ENCODE measurements around the gene YIF1B.

DNA sequence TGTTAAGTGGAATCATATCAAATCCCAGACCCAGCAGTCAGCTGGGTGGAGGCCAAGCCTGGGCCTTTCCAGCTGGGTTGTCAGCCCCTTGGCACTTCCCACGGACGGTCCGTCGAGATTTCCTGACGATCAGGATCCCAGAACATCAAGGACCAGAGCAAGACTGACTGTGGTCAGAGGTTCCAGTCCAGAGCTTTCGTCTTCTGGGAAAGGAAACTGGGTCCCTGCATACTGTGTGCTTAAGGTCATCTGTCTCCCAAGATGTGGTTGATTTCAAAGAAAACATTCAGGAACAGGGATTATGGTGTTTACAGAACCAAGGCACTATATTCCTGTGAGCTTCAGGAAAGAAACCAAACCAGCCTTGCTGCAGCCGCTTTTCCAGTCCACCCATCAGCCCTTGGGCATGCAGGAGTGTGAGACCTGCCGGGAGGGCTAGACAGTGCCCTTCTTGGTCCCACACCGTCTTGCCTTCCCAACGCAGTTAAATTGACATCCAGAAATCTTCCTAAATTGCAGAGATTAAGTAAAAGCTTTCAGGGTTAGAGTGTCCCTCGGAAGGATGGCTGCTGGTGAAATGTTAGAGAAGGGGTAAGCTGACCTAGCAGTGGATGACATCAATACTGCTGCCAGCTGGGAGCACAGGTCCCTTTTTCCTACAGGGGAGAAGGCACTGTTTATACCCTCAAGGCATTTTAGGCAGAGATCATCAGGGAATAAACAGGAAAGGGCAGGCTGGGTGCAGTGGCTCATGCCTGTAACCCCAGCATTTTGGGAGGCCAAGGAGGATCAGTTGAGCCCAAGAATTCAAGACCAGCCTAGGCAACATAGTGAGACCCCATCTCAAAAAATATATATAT, 16.7 kb downstream of the YIF1B start:
- TF ChIP-seq, protein P1, sequence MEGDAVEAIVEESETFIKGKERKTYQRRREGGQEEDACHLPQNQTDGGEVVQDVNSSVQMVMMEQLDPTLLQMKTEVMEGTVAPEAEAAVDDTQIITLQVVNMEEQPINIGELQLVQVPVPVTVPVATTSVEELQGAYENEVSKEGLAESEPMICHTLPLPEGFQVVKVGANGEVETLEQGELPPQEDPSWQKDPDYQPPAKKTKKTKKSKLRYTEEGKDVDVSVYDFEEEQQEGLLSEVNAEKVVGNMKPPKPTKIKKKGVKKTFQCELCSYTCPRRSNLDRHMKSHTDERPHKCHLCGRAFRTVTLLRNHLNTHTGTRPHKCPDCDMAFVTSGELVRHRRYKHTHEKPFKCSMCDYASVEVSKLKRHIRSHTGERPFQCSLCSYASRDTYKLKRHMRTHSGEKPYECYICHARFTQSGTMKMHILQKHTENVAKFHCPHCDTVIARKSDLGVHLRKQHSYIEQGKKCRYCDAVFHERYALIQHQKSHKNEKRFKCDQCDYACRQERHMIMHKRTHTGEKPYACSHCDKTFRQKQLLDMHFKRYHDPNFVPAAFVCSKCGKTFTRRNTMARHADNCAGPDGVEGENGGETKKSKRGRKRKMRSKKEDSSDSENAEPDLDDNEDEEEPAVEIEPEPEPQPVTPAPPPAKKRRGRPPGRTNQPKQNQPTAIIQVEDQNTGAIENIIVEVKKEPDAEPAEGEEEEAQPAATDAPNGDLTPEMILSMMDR (IDR thresholded peaks at IDR 0.05; ENCODE audit: low read depth, low read length) = no peak
- TF ChIP-seq POLR2A (IDR thresholded peaks at IDR 0.05; ENCODE audit: extremely low read depth, insufficient read length) = no peak
- TF ChIP-seq, protein P2, sequence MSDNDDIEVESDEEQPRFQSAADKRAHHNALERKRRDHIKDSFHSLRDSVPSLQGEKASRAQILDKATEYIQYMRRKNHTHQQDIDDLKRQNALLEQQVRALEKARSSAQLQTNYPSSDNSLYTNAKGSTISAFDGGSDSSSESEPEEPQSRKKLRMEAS (IDR thresholded peaks at IDR 0.05; ENCODE audit: low read depth, low read length) = no peak
